ENCODE data around the gene PARP4.
"Not testable (repeated sequence)": the region's sequence is repeated elsewhere in the genome, so short reads cannot be mapped to it uniquely, and the experiment has no call there.

Gene PARP4

DNA sequence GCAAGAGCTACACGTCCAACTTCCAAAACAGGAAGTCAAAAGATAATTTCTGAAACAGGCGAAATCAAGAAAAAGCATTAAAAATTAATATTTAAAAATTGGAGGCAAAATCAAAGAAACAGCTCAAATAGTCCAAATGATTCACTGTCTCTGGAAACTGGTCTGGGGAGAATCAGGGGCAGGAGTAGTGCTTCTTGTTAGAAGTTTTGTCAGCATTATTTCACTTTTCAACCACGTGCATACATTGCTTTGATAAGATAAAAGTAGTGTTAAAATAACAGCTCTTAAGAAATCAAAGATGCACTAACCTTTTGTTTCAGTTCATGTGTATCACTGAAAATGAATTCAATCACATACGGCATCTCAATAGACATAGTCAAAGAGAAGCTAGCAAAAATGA is 53.8 kb downstream of the PARP4 start:
- peak overlapping the region; percentile 61 to 64 for H3K27ac Mint-ChIP-seq
- H3K36me3 Mint-ChIP-seq (ENCODE audit: insufficient read depth) = peaks cover 74% of the 10 kb centered on the region
- H3K27me3 Mint-ChIP-seq = no peaks in the 10 kb centered on the region
- no peaks in the 10 kb centered on the region for H3K9me3 Mint-ChIP-seq
- H3K4me3 Mint-ChIP-seq = no peak overlapping the region
- ATAC-seq (replicated peaks) (no peak), DNase-seq (no peak)
- peaks cover 4 to 15% of the 10 kb centered on the region in 2 donors for H3K4me1 Mint-ChIP-seq (ENCODE audit: low read depth in 2 of 2)

DNA sequence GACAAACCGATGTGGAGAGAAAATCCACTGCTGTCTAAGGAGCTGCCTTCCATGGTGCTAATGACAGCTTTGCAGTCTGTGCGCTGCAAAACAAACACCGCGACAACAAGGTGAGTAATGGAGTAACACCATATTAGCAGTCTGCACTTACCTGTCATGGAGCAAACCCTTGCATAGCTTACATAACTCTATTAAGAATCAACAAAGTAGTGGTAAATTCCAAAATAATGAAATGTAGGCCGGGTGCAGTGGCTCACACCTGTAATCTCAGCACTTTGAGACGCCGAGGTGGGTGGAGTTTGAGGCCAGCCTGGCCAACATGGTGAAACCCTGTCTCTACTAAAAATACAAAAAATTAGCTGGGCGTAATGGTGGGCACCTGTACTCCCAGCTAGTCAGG is 56.2 kb downstream of the PARP4 start:
- H3K9me3 Mint-ChIP-seq = no peaks in the 10 kb centered on the region
- no peaks in the 10 kb centered on the region for H3K27me3 Mint-ChIP-seq
- no peak for ATAC-seq (replicated peaks)
- no peak overlapping the region for H3K27ac Mint-ChIP-seq
- H3K4me3 Mint-ChIP-seq = no peak overlapping the region
- H3K36me3 Mint-ChIP-seq (ENCODE audit: insufficient read depth) = peaks cover 89% of the 10 kb centered on the region
- H3K4me1 Mint-ChIP-seq (ENCODE audit: low read depth in 2 of 2) = peaks cover 0 to 3% of the 10 kb centered on the region in 2 donors
- DNase-seq = no peak

DNA sequence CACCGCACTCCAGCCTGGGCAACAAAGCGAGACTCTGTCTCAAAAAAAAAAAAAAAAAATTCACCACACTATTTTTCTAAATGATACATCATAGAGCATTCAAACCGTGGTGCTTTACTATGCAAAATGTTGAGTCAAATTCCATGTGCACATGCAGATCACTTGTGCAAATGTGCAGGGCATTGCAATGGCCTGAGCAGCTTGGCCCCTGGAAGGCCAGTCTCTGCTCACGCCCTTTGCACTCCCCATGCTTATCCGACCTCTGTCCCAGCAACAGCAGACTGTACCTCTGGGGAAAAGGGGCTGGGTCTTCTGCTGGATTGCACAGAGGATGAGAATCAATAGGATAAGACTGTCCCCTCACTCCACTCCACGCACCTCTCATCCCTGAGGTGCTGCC is 58.5 kb downstream of the PARP4 start:
- Mint-ChIP-seq H3K27ac (no peak overlapping the region), H3K9me3 (no peaks in the 10 kb centered on the region), H3K4me3 (no peak overlapping the region), H3K36me3 (ENCODE audit: insufficient read depth) (peaks cover 92% of the 10 kb centered on the region), H3K27me3 (no peaks in the 10 kb centered on the region), H3K4me1 (ENCODE audit: low read depth in 2 of 2) (no peaks in the 10 kb centered on the region)
- ATAC-seq (replicated peaks) (no peak), DNase-seq (no peak)

DNA sequence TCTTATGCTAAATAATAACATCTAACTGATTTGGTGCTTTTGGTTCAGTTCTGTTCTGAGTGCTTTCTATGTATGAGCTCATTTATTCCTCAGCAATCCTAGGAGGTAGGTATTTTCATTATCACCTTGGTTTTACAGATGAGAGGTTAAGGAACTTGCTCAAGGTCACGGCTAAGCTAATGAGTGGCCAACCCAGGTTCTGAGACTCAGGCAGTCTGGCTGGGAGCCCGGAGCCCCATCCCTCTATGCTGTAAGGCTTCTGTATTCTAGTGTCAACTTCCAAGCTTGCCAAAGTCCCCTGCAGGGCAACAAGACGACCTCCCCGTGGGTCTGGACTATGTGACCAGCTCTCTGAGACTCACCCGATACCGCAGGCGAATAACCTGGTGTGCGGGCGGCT is 60.5 kb downstream of the PARP4 start:
- no peak for ATAC-seq (replicated peaks)
- H3K36me3 Mint-ChIP-seq (ENCODE audit: insufficient read depth) = peaks cover 90% of the 10 kb centered on the region

DNA sequence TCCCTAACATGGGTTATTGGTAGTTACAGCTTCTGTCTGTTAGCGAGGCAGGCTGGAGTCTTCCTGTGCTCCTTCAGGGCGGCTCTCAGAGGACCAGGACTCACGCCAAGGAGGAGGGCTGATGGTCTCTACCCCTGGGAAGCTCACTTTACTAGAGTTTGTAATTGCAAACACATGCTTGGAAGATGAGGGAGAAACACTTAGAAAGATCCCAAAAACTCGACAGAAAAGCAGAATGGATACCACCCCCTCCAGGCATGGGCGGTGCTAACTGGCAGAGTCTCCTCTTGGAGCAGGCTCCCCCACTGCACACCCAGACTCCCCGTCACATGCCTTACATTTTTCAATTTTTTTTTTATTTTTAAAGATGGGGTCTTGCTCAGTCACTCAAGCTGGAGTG is 62.0 kb downstream of the PARP4 start:
- H3K27me3 Mint-ChIP-seq = no peaks in the 10 kb centered on the region
- no peaks in the 10 kb centered on the region for H3K9me3 Mint-ChIP-seq
- H3K36me3 Mint-ChIP-seq (ENCODE audit: insufficient read depth) = peaks cover 90% of the 10 kb centered on the region
- DNase-seq = no peak
- peaks cover 1 to 4% of the 10 kb centered on the region in 2 donors for H3K4me1 Mint-ChIP-seq (ENCODE audit: low read depth in 2 of 2)
- ATAC-seq (replicated peaks) = no peak
- no peak overlapping the region for H3K27ac Mint-ChIP-seq
- H3K4me3 Mint-ChIP-seq = no peak overlapping the region

More for the DNA sequence above, 60.5 kb downstream of the PARP4 start:
- no peak overlapping the region for H3K4me3 Mint-ChIP-seq
- H3K9me3 Mint-ChIP-seq = no peaks in the 10 kb centered on the region
- no peaks in the 10 kb centered on the region for H3K27me3 Mint-ChIP-seq
- peaks cover 1 to 4% of the 10 kb centered on the region in 2 donors for H3K4me1 Mint-ChIP-seq (ENCODE audit: low read depth in 2 of 2)
- H3K27ac Mint-ChIP-seq = no peak overlapping the region
- no peak for DNase-seq

DNA sequence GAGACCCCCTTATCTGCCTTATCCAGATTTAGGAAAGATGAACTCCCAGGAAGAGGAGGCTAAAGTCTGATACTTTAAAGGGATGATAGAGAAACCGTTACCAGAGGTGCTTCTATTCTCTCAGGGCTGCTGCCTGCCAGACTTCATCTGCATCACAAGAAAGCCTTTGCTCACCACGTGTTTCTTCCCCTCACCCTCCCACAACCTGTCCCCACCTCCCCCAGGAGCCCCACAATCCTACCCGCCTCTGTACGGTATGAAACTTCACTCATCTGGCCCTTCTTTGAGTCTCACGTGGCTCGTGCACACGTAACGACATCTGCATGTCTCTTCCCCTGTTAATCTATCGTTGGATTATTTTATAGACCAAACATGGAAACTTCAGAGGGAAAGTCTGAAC is 67.7 kb downstream of the PARP4 start:
- H3K4me1 Mint-ChIP-seq (ENCODE audit: low read depth in 2 of 2); H3K27ac Mint-ChIP-seq; DNase-seq; H3K9me3 Mint-ChIP-seq; ATAC-seq (replicated peaks); H3K4me3 Mint-ChIP-seq; H3K27me3 Mint-ChIP-seq: not testable (repeated sequence)
- peaks cover 95% of the 10 kb centered on the region for H3K36me3 Mint-ChIP-seq (ENCODE audit: insufficient read depth)

DNA sequence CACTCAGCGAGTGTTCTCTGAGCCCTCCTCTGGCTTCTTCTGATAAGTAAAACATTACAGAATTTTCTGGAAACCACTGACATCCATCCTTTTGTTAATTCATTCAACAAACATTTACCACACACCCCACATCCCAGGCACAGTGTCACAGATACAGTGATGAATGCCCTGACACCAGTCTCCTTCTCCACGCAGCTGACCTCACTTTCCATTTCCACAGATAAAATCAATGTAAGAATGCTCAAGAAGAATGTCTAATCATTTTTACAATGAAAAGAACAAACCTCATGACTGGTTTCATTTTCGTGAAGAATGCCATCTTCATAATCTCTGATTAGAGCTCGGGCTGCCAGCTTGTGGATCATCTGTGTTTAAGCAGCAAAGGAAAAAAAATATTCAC is 69.2 kb downstream of the PARP4 start:
- no peaks in the 10 kb centered on the region for H3K9me3 Mint-ChIP-seq
- peaks cover 0 to 1% of the 10 kb centered on the region in 2 donors for H3K4me1 Mint-ChIP-seq (ENCODE audit: low read depth in 2 of 2)
- H3K36me3 Mint-ChIP-seq (ENCODE audit: insufficient read depth) = peaks cover 95% of the 10 kb centered on the region
- no peak overlapping the region for H3K27ac Mint-ChIP-seq
- no peak overlapping the region for H3K4me3 Mint-ChIP-seq
- DNase-seq = no peak
- H3K27me3 Mint-ChIP-seq = no peaks in the 10 kb centered on the region
- ATAC-seq (replicated peaks) = no peak

DNA sequence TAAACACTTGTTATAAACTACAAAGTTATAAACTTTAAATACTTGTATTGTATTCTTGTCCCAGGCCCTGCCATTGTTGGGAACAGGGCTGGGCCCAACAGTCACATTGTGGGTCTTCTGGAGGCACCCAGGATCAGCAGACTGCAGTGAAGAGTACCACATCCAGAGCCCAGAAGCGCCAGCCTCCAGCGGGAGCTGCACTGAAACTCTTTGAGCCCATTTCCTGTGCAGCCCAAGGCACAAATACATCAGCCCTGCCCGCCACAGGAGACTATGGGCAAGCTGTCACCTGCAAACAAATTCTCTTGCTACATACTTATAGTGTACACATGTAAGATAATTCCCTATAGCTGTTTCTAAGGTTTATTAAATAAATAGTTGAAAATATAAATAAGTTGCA is 86.5 kb downstream of the PARP4 start:
- not testable (repeated sequence) for H3K27me3 Mint-ChIP-seq; H3K27ac Mint-ChIP-seq; ATAC-seq (replicated peaks); DNase-seq; H3K9me3 Mint-ChIP-seq; H3K4me1 Mint-ChIP-seq (ENCODE audit: low read depth in 2 of 2); H3K4me3 Mint-ChIP-seq
- peaks cover 79% of the 10 kb centered on the region for H3K36me3 Mint-ChIP-seq (ENCODE audit: insufficient read depth)

DNA sequence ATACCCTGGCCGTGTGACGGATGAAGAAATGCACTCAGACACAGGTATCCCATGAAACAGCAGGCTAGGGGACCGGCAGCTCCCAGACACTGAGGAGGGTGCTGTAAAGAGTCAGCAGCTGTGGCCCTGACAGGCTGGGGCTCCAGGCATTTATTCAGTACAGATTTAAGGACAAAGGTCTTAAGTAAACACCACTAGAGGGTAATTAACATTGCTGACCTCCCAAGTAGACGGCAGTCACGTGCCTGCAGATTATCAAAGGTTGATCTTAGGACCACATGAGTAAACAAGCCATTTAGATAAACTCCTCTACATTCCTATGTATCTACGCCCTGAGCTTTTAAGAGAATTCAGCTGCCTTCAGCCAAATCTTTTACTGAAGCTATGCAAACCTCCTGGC is 92.9 kb downstream of the PARP4 start:
- H3K27ac Mint-ChIP-seq; ATAC-seq (replicated peaks); DNase-seq; H3K4me3 Mint-ChIP-seq; H3K4me1 Mint-ChIP-seq (ENCODE audit: low read depth in 2 of 2); H3K27me3 Mint-ChIP-seq; H3K9me3 Mint-ChIP-seq: not testable (repeated sequence)
- peaks cover 50% of the 10 kb centered on the region for H3K36me3 Mint-ChIP-seq (ENCODE audit: insufficient read depth)

DNA sequence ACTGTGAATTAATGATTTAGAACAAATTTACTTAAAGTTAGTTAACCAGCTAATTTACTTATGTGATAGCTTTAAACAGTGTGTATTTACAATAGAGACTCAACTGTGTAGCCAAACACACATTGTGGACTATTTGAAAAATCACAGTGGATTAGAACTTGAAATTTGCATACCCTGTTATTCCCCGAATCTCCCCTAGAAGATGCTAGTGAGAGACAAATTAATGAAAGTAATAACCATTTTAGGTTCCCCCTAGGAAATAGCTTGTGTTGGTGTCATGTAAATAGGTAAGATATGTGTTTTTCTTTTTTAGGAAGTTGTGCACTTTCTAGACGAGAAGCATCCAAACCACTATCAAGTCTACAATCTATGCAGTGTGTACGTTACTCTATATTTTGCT is 104.7 kb downstream of the PARP4 start:
- no peak overlapping the region for H3K4me3 Mint-ChIP-seq
- H3K9me3 Mint-ChIP-seq = no peaks in the 10 kb centered on the region
- peaks cover 5 to 6% of the 10 kb centered on the region in 2 donors for H3K4me1 Mint-ChIP-seq (ENCODE audit: low read depth in 2 of 2)
- no peaks in the 10 kb centered on the region for H3K36me3 Mint-ChIP-seq (ENCODE audit: insufficient read depth)
- H3K27me3 Mint-ChIP-seq = peaks cover 15 to 24% of the 10 kb centered on the region in 2 donors
- ATAC-seq (replicated peaks) = no peak
- DNase-seq = no peak
- H3K27ac Mint-ChIP-seq = no peak overlapping the region

DNA sequence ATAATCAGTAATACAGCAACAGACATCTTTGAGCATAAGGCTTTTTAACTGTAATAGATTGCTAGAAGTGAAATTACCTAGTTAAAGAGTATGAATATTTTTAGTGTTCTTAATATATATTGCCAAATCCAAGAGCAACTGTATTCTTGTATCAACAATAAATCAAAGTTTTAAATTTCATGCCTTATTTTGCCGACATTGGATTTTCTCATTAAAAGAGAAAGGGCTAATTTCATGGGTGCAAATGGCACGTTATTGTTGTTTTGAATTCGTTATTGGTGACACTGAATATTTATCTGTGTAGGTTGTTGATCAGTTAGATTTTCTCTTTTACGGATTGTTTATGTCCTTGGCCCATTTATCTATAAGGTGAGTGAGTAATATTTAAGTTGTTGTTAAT is 106.1 kb downstream of the PARP4 start:
- no peak overlapping the region for H3K27ac Mint-ChIP-seq
- no peak for ATAC-seq (replicated peaks)

DNA sequence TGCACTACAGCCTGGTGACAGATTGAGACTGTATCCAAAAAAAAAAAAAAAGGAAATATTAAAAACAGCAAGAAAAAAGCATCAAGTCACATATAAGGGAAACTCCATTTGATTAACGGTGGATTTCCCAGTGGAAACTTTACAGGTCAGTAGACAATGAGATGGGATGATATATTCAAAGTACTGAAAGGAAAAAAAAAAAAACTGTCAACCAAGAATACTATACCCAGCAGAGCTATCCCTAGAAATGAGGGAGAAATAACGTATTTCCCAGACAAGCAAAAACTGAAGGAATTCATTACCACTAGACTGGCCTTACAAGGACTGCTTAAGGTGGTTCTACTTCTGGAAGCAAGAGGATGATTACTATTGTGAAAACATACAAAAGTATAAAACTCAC is 115.8 kb downstream of the PARP4 start:
- H3K27ac Mint-ChIP-seq = no peak overlapping the region
- peaks cover 0 to 3% of the 10 kb centered on the region in 2 donors for H3K4me1 Mint-ChIP-seq (ENCODE audit: low read depth in 2 of 2)
- H3K27me3 Mint-ChIP-seq = no peaks in the 10 kb centered on the region
- H3K36me3 Mint-ChIP-seq (ENCODE audit: insufficient read depth) = no peaks in the 10 kb centered on the region
- H3K4me3 Mint-ChIP-seq = no peak overlapping the region
- ATAC-seq (replicated peaks) (no peak), DNase-seq (no peak)
- peaks cover 4 to 9% of the 10 kb centered on the region in 2 donors for H3K9me3 Mint-ChIP-seq

More for the DNA sequence above, 106.1 kb downstream of the PARP4 start:
- Mint-ChIP-seq H3K36me3 (ENCODE audit: insufficient read depth) (no peaks in the 10 kb centered on the region), H3K27me3 (peaks cover 15 to 24% of the 10 kb centered on the region in 2 donors), H3K9me3 (no peaks in the 10 kb centered on the region), H3K4me1 (ENCODE audit: low read depth in 2 of 2) (peaks cover 5 to 6% of the 10 kb centered on the region in 2 donors), H3K4me3 (no peak overlapping the region)
- DNase-seq = no peak

DNA sequence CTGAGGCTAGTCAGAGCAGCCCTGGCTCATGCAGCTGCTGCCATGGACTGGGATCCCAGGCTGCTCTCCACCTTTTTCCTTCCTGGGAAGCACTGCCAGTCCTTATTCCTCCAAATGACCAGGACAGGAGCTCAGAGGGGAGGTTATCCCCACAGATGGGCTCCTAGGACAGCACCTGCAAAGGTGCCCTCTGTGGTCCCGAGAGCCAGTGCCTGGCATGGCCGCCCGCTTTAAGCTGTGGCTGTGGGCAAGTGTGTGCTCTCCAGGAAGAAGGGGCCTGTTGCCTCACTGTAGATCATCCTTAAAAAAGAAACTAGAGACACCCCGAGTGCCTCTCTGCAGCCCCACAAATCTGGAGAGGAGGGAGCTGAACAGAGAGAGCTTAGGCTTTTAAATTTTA is 119.6 kb downstream of the PARP4 start:
- Mint-ChIP-seq H3K9me3 (peaks cover 4 to 9% of the 10 kb centered on the region in 2 donors), H3K27ac (no peak overlapping the region), H3K36me3 (ENCODE audit: insufficient read depth) (no peaks in the 10 kb centered on the region), H3K4me3 (no peak overlapping the region), H3K4me1 (ENCODE audit: low read depth in 2 of 2) (peaks cover 0 to 3% of the 10 kb centered on the region in 2 donors), H3K27me3 (peaks cover 0 to 6% of the 10 kb centered on the region in 2 donors)
- ATAC-seq (replicated peaks) (no peak), DNase-seq (no peak)

DNA sequence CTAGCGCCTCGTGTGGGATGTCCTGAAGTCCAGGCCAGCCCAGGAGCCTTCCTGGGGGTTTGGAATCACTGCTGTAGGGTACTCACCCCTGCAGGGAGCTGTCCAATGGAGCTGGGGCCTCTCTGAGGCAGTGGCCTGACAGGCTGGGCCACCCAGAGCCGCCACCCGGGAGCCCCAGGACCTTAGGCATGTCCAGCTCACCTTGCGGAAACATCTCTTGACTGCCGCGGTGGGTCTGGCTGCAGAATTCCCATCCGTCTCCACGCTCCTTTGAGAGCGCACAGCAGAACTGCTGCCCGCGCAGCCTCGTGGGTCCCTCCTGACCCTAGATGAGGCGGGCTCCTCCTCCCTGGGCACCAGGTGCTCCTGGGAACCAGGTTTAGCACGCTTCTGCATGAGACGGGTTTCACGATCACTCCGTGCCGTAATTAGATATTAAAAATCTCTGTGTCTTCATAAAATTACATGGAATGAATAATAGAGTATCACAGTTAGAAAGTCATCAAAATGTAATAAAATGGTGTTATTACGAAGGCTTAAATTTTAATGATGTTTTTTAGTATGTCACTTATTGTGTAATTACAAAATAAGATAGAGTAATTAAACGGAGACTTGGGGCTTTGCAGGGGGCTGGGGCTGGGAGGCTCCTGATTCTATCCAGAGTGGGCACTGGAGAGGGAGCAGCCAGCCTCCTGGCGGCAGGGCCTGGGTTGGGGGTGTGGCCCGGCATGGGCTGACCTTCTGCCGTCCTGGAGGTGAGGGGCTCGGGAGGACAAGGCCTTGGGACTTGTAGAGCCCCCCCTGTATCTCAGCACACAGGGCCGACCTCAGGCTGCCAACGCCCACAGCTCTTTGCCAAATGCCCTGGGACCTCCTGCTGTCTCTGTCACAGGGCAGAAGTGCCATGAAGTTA is 120.6 kb downstream of the PARP4 start:
- peaks cover 0 to 15% of the 10 kb centered on the region in 2 donors for H3K27me3 Mint-ChIP-seq
- H3K36me3 Mint-ChIP-seq (ENCODE audit: insufficient read depth); ATAC-seq (replicated peaks); H3K4me1 Mint-ChIP-seq (ENCODE audit: low read depth in 2 of 2); DNase-seq; H3K4me3 Mint-ChIP-seq; H3K27ac Mint-ChIP-seq; H3K9me3 Mint-ChIP-seq: not testable (repeated sequence)
